Subcutaneous adipose tissue (tissue), 4 donors: Measurements from ENCODE around the gene FXYD5. TPM values are rescaled to one million over a fixed set of nuclear protein-coding genes. Genes with fewer than 3 reads are reported as not detected.

ENCODE experiments used
- CTCF ChIP-seq: fragments of 450-650 bp; IDR thresholded peaks from one replicate; pipeline ENCODE4 v1.5.1; 2016; ENCODE audit warnings: low read depth, mild to moderate bottlenecking, control low read depth, antibody characterized with exemption, moderate library complexity
- total RNA-seq, 4 donors: library from RNA; depleted of rRNA; stranded (reverse); fragments of >200 nt; gene quantifications; one replicate each; pipeline ENCODE4 v1.1.0, GENCODE V29; 2016

Gene FXYD5
- 100 to 1,000 TPM in 1 of 4 donors, 10 to 100 TPM in 3; 43.7 to 120 (median 52.4) TPM for total RNA-seq

- no peak for TF ChIP-seq CTCF
Observed at GRCh38 chr19:35154525-35155406, at the start of gene FXYD5. FXYD5 (plus strand) TSS chr19:35154735; CDS start chr19:35155551, 816 bp downstream.

GRCh38 chr19:35105047-35105410 is 49.5 kb upstream of the FXYD5 start:
- TF ChIP-seq CTCF, result no peak

GRCh38 chr19:35105411-35106290 is 48.9 kb upstream of the FXYD5 start:
- TF ChIP-seq CTCF, result no peak

- no peak for TF ChIP-seq CTCF
Observed at GRCh38 chr19:35106291-35106583, 48.3 kb upstream of the FXYD5 start.

- no peak for TF ChIP-seq CTCF
Observed at GRCh38 chr19:35106898-35107541, 47.5 kb upstream of the FXYD5 start.

GRCh38 chr19:35107545-35107944 is 47.0 kb upstream of the FXYD5 start:
- TF ChIP-seq CTCF, result no peak

GRCh38 chr19:35108730-35109129 is 45.8 kb upstream of the FXYD5 start:
- no peak for TF ChIP-seq CTCF
